Gastroesophageal sphincter (tissue), 4 donors: ENCODE data around the gene CD36. TPM values are rescaled to one million over a fixed set of nuclear protein-coding genes. Genes with fewer than 3 reads are reported as not detected.

Experiments used
- ATAC-seq: fragments of 150-250 bp; one replicate; pipeline ENCODE4 v1.9.1; 2016; ENCODE audit warnings: mild to moderate bottlenecking, moderate library complexity
- H3K27ac ChIP-seq, 4 donors: fragments of 200-600 bp; sonication (generic) in 3 of 4; 1 replicate in 3 of 4; 2 replicates in 1 of 4; pipeline ENCODE4 v1.5.1; 2016 to 2019
- H3K27me3 ChIP-seq: fragments of 200-600 bp; sonication (generic); one replicate; pipeline ENCODE4 v1.5.1; 2019
- H3K36me3 ChIP-seq, 2 donors: fragments of 200-600 bp; sonication (generic); one replicate each; pipeline ENCODE4 v1.5.1; 2019; ENCODE audit warnings: control low read depth in 1 of 2
- H3K4me1 ChIP-seq, 3 donors: fragments of 200-600 bp; sonication (generic); 1 replicate in 2 of 3; 2 replicates in 1 of 3; pipeline ENCODE4 v1.5.1; 2016 to 2019; ENCODE audit warnings: control low read depth in 2 of 3
- H3K4me3 ChIP-seq, 2 donors: fragments of 200-600 bp; sonication (generic); one replicate each; pipeline ENCODE4 v1.5.1; 2019; ENCODE audit warnings: mild to moderate bottlenecking in 1 of 2, moderate library complexity in 1 of 2
- H3K9me3 ChIP-seq, 3 donors: fragments of 200-600 bp; sonication (generic); one replicate each; pipeline ENCODE4 v1.5.1; 2017 to 2019; ENCODE audit warnings: control low read depth in 2 of 3
- CTCF ChIP-seq, 4 experiments: fragments of 200-600 bp in 2 of 4; fragments of 450-650 bp in 2 of 4; sonication (generic) in 1 of 4; IDR thresholded peaks; one replicate each; pipeline ENCODE4 v1.5.1; 2017 to 2019; ENCODE audit warnings: antibody characterized with exemption in 4 of 4, mild to moderate bottlenecking in 2 of 4, moderate library complexity in 2 of 4
- EP300 ChIP-seq: sonication (generic); formaldehyde crosslinking; IDR thresholded peaks from one replicate; pipeline ENCODE4 v1.6.1; 2017; ENCODE audit warnings: antibody characterized with exemption, mild to moderate bottlenecking
- POLR2A ChIP-seq, 2 donors: fragments of 450-650 bp; IDR thresholded peaks; one replicate each; pipeline ENCODE4 v1.6.1; 2017; ENCODE audit warnings: antibody characterized with exemption in 2 of 2, mild to moderate bottlenecking in 2 of 2, moderate library complexity in 1 of 2
- POLR2AphosphoS5 ChIP-seq: sonication (generic); formaldehyde crosslinking; IDR thresholded peaks from one replicate; pipeline ENCODE4 v1.6.1; 2017; ENCODE audit warnings: antibody characterized with exemption
- WGBS, 2 donors: methylation state at CpG; one replicate each; pipeline ENCODE4 v1.1.5; 2018; ENCODE audit warnings: low coverage in 1 of 2; 5-methylcytosine and 5-hydroxymethylcytosine counted together
- total RNA-seq, 4 donors: library from RNA; depleted of rRNA; stranded (reverse); fragments of >200 nt; gene quantifications; one replicate each; pipeline ENCODE4 v1.1.0, GENCODE V29; 2016

Gene CD36
- total RNA-seq, 4 donors from 2014 or later, result 52.9 to 284 (median 81.2) TPM

GRCh38 chr7:80612880-80613279 lies 25.6 kb upstream of the CD36 start:
- H3K4me3 ChIP-seq, result no peak overlapping the region
- no peak for ATAC-seq
- H3K27me3 ChIP-seq, result no peaks in the 10 kb centered on the region
- no peaks in the 10 kb centered on the region for H3K9me3 ChIP-seq
- no peak overlapping the region for H3K27ac ChIP-seq
- TF ChIP-seq POLR2A (IDR thresholded peaks at IDR 0.05), result no peak
- TF ChIP-seq EP300, result no peak
- no peak for TF ChIP-seq CTCF (IDR thresholded peaks at IDR 0.05)
- TF ChIP-seq POLR2AphosphoS5, result no peak
- peaks cover 0 to 4% (median 0%) of the 10 kb centered on the region in 3 donors for H3K4me1 ChIP-seq
- H3K36me3 ChIP-seq, result no peaks in the 10 kb centered on the region

- no peak overlapping the region for H3K27ac ChIP-seq
Measured at GRCh38 chr7:80613519-80613918, 24.9 kb upstream of the CD36 start.

GRCh38 chr7:80614851-80615271 lies 23.6 kb upstream of the CD36 start:
- Histone ChIP-seq H3K4me3 (no peak overlapping the region), H3K27ac (no peak overlapping the region), H3K27me3 (no peaks in the 10 kb centered on the region), H3K4me1 (peaks cover 0 to 4% (median 0%) of the 10 kb centered on the region in 3 donors), H3K36me3 (no peaks in the 10 kb centered on the region), H3K9me3 (peaks cover 0 to 13% (median 0%) of the 10 kb centered on the region in 3 donors)
- ATAC-seq, result no peak
- 69 to 81% methylated on average over 4 to 5 of the region's 5 CpGs for WGBS, 2 donors
- TF ChIP-seq POLR2AphosphoS5, result no peak
- no peak for TF ChIP-seq POLR2A (IDR thresholded peaks at IDR 0.05)
- no peak for TF ChIP-seq EP300
- no peak for TF ChIP-seq CTCF (IDR thresholded peaks at IDR 0.05)

More at GRCh38 chr7:80613519-80613918, 24.9 kb upstream of the CD36 start:
- Histone ChIP-seq H3K4me3 (no peak overlapping the region), H3K36me3 (no peaks in the 10 kb centered on the region), H3K27me3 (no peaks in the 10 kb centered on the region), H3K9me3 (peaks cover 0 to 2% (median 0%) of the 10 kb centered on the region in 3 donors), H3K4me1 (peaks cover 0 to 4% (median 0%) of the 10 kb centered on the region in 3 donors)
- TF ChIP-seq POLR2A (IDR thresholded peaks at IDR 0.05) (no peak), CTCF (IDR thresholded peaks at IDR 0.05) (no peak), POLR2AphosphoS5 (no peak), EP300 (no peak)
- ATAC-seq, result no peak
- 56 to 82% methylated on average over 1 of the region's 1 CpG for WGBS, 2 donors

- peaks cover 0 to 13% (median 0%) of the 10 kb centered on the region in 3 donors for H3K9me3 ChIP-seq
- TF ChIP-seq CTCF (IDR thresholded peaks at IDR 0.05) (no peak), POLR2AphosphoS5 (no peak), EP300 (no peak), POLR2A (IDR thresholded peaks at IDR 0.05) (no peak)
- H3K4me1 ChIP-seq, result no peaks in the 10 kb centered on the region
- H3K36me3 ChIP-seq, result no peaks in the 10 kb centered on the region
- no peaks in the 10 kb centered on the region for H3K27me3 ChIP-seq
- ATAC-seq, result no peak
- H3K4me3 ChIP-seq, result no peak overlapping the region
- 77% methylated on average over 1 of the region's 1 CpG; no CpG with 5 or more reads in 1 of the 2 donors for WGBS, 2 donors
- no peak overlapping the region for H3K27ac ChIP-seq
Measured at GRCh38 chr7:80618096-80618495, 20.3 kb upstream of the CD36 start.

- Histone ChIP-seq H3K27me3 (no peaks in the 10 kb centered on the region), H3K36me3 (no peaks in the 10 kb centered on the region), H3K9me3 (peaks cover 0 to 13% (median 0%) of the 10 kb centered on the region in 3 donors), H3K4me3 (no peak overlapping the region), H3K27ac (no peak overlapping the region), H3K4me1 (no peaks in the 10 kb centered on the region)
- ATAC-seq, result no peak
- no peak for TF ChIP-seq CTCF (IDR thresholded peaks at IDR 0.05)
- no peak for TF ChIP-seq EP300
- no peak for TF ChIP-seq POLR2A (IDR thresholded peaks at IDR 0.05)
- no peak for TF ChIP-seq POLR2AphosphoS5
Measured at GRCh38 chr7:80619741-80620140, 18.7 kb upstream of the CD36 start.
